ENCODE measurements around the gene RPP14.

The RPP14 gene

DNA sequence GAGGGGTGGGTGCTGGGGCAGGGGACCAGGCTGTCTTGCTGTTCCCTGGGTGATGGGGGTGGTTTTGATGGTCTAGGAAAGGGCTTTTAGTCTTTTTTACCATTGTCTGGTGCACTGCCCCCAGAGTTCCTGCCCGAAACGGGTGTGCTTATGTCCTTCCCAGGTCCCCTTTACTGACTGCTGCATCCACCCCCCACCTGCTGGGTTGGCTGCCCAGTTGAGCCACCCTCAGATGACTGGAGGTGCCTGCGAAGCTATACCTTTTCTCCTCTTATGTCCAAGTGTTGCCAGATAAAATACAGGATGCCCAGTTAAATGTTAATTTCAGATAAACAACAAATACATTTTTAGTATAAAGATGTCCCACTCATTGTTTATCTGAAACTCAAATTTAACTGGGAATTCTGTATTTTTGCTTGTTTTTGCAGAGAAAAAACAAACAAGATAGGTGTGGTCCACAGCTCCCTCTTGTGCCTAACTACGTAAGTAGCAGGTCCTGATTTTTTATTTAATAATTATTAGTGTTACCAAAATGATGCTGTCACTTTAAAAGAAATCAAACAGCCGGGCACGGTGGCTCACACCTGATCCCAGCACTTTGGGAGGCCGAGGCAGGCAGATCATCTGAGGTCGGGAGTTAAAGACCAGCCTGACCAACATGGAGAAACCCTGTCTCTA, 6.1 kb upstream of the RPP14 start:
- H3K4me3 ChIP-seq (ENCODE audit: low read length): no peak overlapping the region
- peak; percentile 58 for DNase-seq (ENCODE audit: low read depth)
- TF ChIP-seq, protein P1, sequence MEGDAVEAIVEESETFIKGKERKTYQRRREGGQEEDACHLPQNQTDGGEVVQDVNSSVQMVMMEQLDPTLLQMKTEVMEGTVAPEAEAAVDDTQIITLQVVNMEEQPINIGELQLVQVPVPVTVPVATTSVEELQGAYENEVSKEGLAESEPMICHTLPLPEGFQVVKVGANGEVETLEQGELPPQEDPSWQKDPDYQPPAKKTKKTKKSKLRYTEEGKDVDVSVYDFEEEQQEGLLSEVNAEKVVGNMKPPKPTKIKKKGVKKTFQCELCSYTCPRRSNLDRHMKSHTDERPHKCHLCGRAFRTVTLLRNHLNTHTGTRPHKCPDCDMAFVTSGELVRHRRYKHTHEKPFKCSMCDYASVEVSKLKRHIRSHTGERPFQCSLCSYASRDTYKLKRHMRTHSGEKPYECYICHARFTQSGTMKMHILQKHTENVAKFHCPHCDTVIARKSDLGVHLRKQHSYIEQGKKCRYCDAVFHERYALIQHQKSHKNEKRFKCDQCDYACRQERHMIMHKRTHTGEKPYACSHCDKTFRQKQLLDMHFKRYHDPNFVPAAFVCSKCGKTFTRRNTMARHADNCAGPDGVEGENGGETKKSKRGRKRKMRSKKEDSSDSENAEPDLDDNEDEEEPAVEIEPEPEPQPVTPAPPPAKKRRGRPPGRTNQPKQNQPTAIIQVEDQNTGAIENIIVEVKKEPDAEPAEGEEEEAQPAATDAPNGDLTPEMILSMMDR (IDR thresholded peaks at IDR 0.05; ENCODE audit: insufficient read depth, low read depth, low read length, missing control alignments): peak; percentile 60

DNA sequence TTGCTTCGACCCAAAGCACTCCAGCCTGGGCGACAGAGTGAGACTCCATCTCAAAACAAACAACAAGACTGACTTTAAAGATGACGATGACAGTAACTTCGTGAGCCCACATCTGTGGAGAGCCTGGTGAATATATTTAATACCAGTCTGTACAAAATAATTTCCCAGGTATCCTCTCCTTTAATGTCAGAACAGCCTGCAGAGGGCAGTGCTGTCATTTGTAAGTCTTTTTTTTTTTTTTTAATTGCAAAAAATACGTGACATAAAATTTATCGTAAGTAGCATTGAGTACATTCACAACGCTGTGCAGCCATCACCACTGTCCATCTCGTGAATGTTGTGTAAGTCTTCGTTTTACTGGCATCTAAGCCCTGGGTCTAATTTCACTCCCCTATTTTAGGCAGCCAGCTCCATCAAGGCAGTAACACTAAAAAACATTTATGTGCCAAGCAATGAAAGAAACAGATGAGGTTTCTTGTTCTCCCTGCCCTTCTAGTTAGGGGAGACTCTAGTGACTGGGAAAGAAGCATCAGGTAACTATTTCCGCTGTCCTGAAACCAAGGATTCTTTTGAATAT, 1.7 kb downstream of the RPP14 start:
- DNase-seq (ENCODE audit: low read depth): peak; percentile 73
- TF ChIP-seq, protein P1 (IDR thresholded peaks at IDR 0.05; ENCODE audit: insufficient read depth, low read depth, low read length, missing control alignments): peak; percentile 55
- H3K4me3 ChIP-seq (ENCODE audit: low read length): peak overlapping the region; percentile 100

DNA sequence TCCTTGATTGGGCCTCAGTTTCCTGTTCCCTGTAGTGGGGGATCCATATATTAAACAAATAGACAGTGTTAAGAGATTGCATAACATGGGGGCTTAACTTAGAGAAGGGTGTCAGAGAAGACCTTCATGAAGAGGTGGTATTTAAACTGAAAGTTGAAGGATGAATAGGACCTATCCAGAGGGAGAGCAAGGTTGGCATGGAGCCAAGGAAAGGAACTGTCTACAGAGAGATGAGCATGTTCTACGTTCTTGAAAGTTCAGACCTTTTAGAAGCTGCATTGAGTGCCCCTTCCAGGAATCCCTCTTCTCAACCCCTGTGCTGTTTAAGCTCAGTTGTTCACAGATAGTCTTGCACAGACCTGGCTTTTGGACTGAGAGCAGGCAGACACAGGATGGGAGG, 2.7 kb downstream of the RPP14 start:
- H3K4me3 ChIP-seq (ENCODE audit: low read length): no peak overlapping the region
- TF ChIP-seq, protein P1 (IDR thresholded peaks at IDR 0.05; ENCODE audit: insufficient read depth, low read depth, low read length, missing control alignments): no peak
- DNase-seq (ENCODE audit: low read depth): no peak

DNA sequence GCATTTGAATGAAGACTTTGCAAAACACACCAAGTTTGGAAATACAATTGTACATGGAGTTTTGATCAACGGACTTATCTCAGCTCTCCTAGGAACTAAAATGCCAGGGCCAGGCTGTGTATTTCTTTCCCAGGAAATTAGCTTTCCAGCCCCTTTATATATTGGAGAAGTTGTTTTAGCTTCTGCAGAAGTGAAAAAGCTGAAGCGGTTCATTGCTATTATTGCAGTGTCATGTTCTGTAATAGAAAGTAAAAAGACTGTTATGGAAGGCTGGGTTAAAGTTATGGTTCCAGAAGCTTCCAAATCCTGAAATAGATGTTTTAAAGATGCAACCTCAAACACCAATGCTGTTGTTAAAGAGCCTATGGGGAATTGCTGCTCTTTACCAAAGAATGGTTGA, 11.8 kb downstream of the RPP14 start:
- TF ChIP-seq, protein P1 (IDR thresholded peaks at IDR 0.05; ENCODE audit: insufficient read depth, low read depth, low read length, missing control alignments): no peak
- no peak overlapping the region for H3K4me3 ChIP-seq (ENCODE audit: low read length)
- no peak for DNase-seq (ENCODE audit: low read depth)

DNA sequence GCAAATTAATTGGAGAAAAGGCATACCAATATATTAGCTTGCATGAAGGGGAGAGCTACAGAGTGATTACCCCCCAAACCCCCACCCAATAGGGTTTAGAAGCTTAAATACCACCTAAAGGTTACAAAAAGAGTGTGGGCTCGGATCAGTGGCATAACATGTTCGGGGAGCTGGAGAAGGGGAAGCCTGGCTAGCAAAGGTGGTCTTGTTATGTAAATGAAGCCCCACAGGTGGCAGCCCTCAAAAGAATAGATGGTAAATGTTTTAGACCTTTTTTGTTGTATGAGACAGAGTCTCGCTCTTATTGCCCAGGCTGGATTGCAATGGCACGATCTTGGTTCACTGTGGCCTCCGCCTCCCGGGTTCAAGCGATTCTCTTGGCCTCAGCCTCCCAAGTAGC, 15.7 kb downstream of the RPP14 start:
- TF ChIP-seq, protein P1 (IDR thresholded peaks at IDR 0.05; ENCODE audit: insufficient read depth, low read depth, low read length, missing control alignments): no peak
- H3K4me3 ChIP-seq (ENCODE audit: low read length): no peak overlapping the region
- DNase-seq (ENCODE audit: low read depth): no peak

DNA sequence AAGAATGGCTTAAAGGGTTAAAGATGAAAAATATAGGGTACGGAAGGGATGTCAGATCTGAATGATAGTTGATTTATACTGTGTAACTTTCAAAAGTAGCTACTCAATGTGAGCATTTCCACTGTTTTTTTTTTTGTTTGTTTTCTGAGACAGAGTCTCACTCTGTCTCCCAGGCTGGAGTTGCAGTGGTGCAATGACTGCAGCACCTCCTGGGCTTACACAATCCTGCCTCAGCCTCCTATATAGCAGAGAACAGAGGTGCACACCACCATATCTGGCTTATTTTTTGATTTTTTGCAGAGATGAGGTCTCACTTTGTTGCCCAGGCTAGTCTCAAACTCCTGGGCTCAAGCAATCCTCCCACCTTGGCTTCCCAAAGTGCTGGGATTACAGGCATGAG, 16.7 kb downstream of the RPP14 start:
- H3K4me3 ChIP-seq (ENCODE audit: low read length): no peak overlapping the region
- TF ChIP-seq, protein P1 (IDR thresholded peaks at IDR 0.05; ENCODE audit: insufficient read depth, low read depth, low read length, missing control alignments): no peak
- no peak for DNase-seq (ENCODE audit: low read depth)
